A549 (cell line): ENCODE data around the gene TNNI3K. TPM values are rescaled to one million over a fixed set of nuclear protein-coding genes. Genes with fewer than 3 reads are reported as not detected.

ENCODE experiments used
- ATAC-seq, 2 experiments: fragments of 200-7000 bp in 1 of 2; fragments of >200 bp in 1 of 2; cut with Nextera tagmentation in 1 of 2; cut with Tn5 transposase in 1 of 2; 3 replicates each; pipeline versions ENCODE4 v1.8.0 to v1.9.1; 2018 to 2020; ENCODE audit warnings: mild to moderate bottlenecking in 1 of 2, moderate library complexity in 1 of 2
- CTCF ChIA-PET: fragments of 300-600 bp; sonication (Branson Sonifier 250); formaldehyde crosslinking; extraction: SDS; loops from one replicate; lab custom pipeline; 2021; ENCODE audit warnings: antibody characterized with exemption, inconsistent platforms; lab: Yijun Ruan, JAX
- POLR2A ChIA-PET: fragments of 350-600 bp; formaldehyde crosslinking; extraction: SDS; loops from one replicate; lab custom pipeline; 2021; ENCODE audit warnings: antibody characterized with exemption, inconsistent platforms; lab: Yijun Ruan, JAX
- DNase-seq, 2 experiments: peaks; one replicate each; pipeline versions ENCODE4 v3.0.0 to v3.0.0-alpha.2; 2011 to 2016; ENCODE audit warnings: low read depth in 1 of 2, low spot score in 1 of 2
- FAIRE-seq: peaks from 2 replicates; lab custom pipeline; 2011; peaks lifted over from hg19 to GRCh38; lab: Jason Lieb, UNC
- H3K27ac ChIP-seq, 2 experiments: fragments of >200 bp; sonication (Bioruptor Twin); formaldehyde crosslinking; 3 replicates each; pipeline ENCODE4 v1.5.1; 2016 to 2017
- H3K4me1 ChIP-seq: fragments of >200 bp; sonication (Bioruptor Twin); formaldehyde crosslinking; 3 replicates; pipeline ENCODE4 v1.6.1; 2016
- H3K4me2 ChIP-seq: fragments of >200 bp; sonication (Bioruptor Twin); formaldehyde crosslinking; 3 replicates; pipeline ENCODE4 v1.6.1; 2016
- H3K4me3 ChIP-seq: fragments of >200 bp; sonication (Bioruptor Twin); formaldehyde crosslinking; 3 replicates; pipeline ENCODE4 v1.5.1; 2016
- H3K9me3 ChIP-seq: fragments of >200 bp; sonication (Bioruptor Twin); formaldehyde crosslinking; 3 replicates; pipeline ENCODE4 v1.6.1; 2016
- BCL3 ChIP-seq: fragments of >200 bp; sonication (Bioruptor Twin); formaldehyde crosslinking; IDR thresholded peaks from 3 replicates; pipeline ENCODE4 v1.6.1; 2016
- BHLHE40 ChIP-seq: IDR thresholded peaks from 2 replicates; pipeline ENCODE4 v1.6.1; 2012; ENCODE audit warnings: low read depth, low read length, inconsistent platforms
- CBX8 ChIP-seq: fragments of 200-600 bp; sonication (generic); IDR thresholded peaks from 2 replicates; pipeline ENCODE4 v1.6.1; 2016
- CHD2 ChIP-seq: fragments of 150-350 bp; IDR thresholded peaks from 2 replicates; pipeline ENCODE4 v1.6.1; 2014; ENCODE audit warnings: low read length; ENCODE audit not compliant: partially characterized antibody
- CHD4 ChIP-seq: fragments of 200-600 bp; sonication (generic); IDR thresholded peaks from 2 replicates; pipeline ENCODE4 v1.6.1; 2016; ENCODE audit warnings: antibody characterized with exemption, mild to moderate bottlenecking, borderline replicate concordance
- EHF ChIP-seq: fragments of 250-450 bp; sonication (Bioruptor Pico); IDR thresholded peaks from 2 replicates; pipeline ENCODE4 v1.5.0; 2020; ENCODE audit warnings: mild to moderate bottlenecking
- EHMT2 ChIP-seq: fragments of 200-600 bp; sonication (generic); IDR thresholded peaks from 2 replicates; pipeline ENCODE4 v1.6.1; 2016; ENCODE audit warnings: antibody characterized with exemption, low read depth, mild to moderate bottlenecking, moderate library complexity
- ELK1 ChIP-seq: fragments of 150-350 bp; IDR thresholded peaks from 2 replicates; pipeline ENCODE4 v1.6.1; 2014; ENCODE audit warnings: low read depth, mild to moderate bottlenecking, low read length
- EP300 ChIP-seq, 2 experiments: fragments of >200 bp; sonication (Bioruptor Twin); formaldehyde crosslinking; IDR thresholded peaks; 2 replicates in 1 of 2; 3 replicates in 1 of 2; pipeline ENCODE4 v1.6.1; 2016 to 2017
- FOSB ChIP-seq: fragments of 250-450 bp; sonication (Bioruptor Pico); IDR thresholded peaks from 2 replicates; pipeline ENCODE4 v1.5.0; 2020; ENCODE audit warnings: mild to moderate bottlenecking, moderate library complexity
- FOSL2 ChIP-seq, 2 experiments: fragments of 450-650 bp in 1 of 2; fragments of >200 bp in 1 of 2; sonication (Bioruptor Twin) in 1 of 2; formaldehyde crosslinking; IDR thresholded peaks; 2 replicates each; pipeline versions ENCODE4 v1.5.0 to v1.6.1; 2016 to 2020; ENCODE audit warnings: mild to moderate bottlenecking in 1 of 2, moderate library complexity in 1 of 2
- GATA3 ChIP-seq: IDR thresholded peaks from 2 replicates; pipeline ENCODE4 v1.6.1; 2012; ENCODE audit warnings: borderline replicate concordance
- HDAC2 ChIP-seq: fragments of 200-600 bp; sonication (generic); IDR thresholded peaks from 2 replicates; pipeline ENCODE4 v1.6.1; 2016
- HOXA7 ChIP-seq: fragments of 250-450 bp; sonication (Bioruptor Pico); IDR thresholded peaks from 2 replicates; pipeline ENCODE4 v1.5.0; 2020; ENCODE audit warnings: mild to moderate bottlenecking, moderate library complexity
- HOXB5 ChIP-seq: fragments of 250-450 bp; sonication (Bioruptor Pico); IDR thresholded peaks from 2 replicates; pipeline ENCODE4 v1.5.0; 2020; ENCODE audit warnings: mild to moderate bottlenecking, moderate library complexity
- JUNB ChIP-seq: fragments of >200 bp; sonication (Bioruptor Twin); formaldehyde crosslinking; IDR thresholded peaks from 2 replicates; pipeline ENCODE4 v1.6.1; 2016
- KDM1A ChIP-seq: fragments of 200-600 bp; sonication (generic); IDR thresholded peaks from 2 replicates; pipeline ENCODE4 v1.6.1; 2016; ENCODE audit warnings: low read depth, mild to moderate bottlenecking
- MAFK ChIP-seq: fragments of 450-650 bp; IDR thresholded peaks from 2 replicates; pipeline ENCODE4 v1.6.1; 2014; ENCODE audit not compliant: partially characterized antibody
- MAX ChIP-seq: IDR thresholded peaks from 2 replicates; pipeline ENCODE4 v1.6.1; 2012
- MAZ ChIP-seq: fragments of 150-350 bp; IDR thresholded peaks from 2 replicates; pipeline ENCODE4 v1.6.1; 2014; ENCODE audit warnings: antibody characterized with exemption, low read depth, low read length, borderline replicate concordance
- PBX3 ChIP-seq: IDR thresholded peaks from 2 replicates; pipeline ENCODE4 v1.6.1; 2012
- POLR2AphosphoS2 ChIP-seq: conservative IDR thresholded peaks from 2 replicates; pipeline ENCODE4 v1.6.1; 2012; ENCODE audit warnings: low read length, improper control_type of control experiment, inconsistent platforms
- RAD21 ChIP-seq, 2 experiments: fragments of >200 bp in 1 of 2; sonication (Bioruptor Twin) in 1 of 2; formaldehyde crosslinking in 1 of 2; IDR thresholded peaks in 1 of 2; conservative IDR thresholded peaks in 1 of 2; 2 replicates in 1 of 2; 3 replicates in 1 of 2; pipeline ENCODE4 v1.6.1; 2012 to 2018; ENCODE audit warnings: inconsistent platforms in 1 of 2
- ZFP36 ChIP-seq: fragments of 450-650 bp; IDR thresholded peaks from 2 replicates; pipeline ENCODE4 v1.6.1; 2014; ENCODE audit warnings: borderline replicate concordance; ENCODE audit not compliant: partially characterized antibody
- WGBS: methylation state at CpG from one replicate; pipeline ENCODE4 v1.1.6; 2017; ENCODE audit errors: missing lambda C conversion rate; 5-methylcytosine and 5-hydroxymethylcytosine counted together
- polyA plus RNA-seq, 4 experiments: library from polyadenylated mRNA; depleted of rRNA in 3 of 4; stranded (reverse); fragments of >200 nt; fragmentation: RNase III in 1 of 4; extraction: RNeasy Plus Mini Kit Qiagen cat#74134 plus additional on column Dnase treatment in 1 of 4; gene quantifications; 2 replicates in 3 of 4; 3 replicates in 1 of 4; pipeline ENCODE4 v1.2.3, GENCODE V29; 2011 to 2017
- TF ChIP-seq, protein P1 (sequence below): fragments of 450-650 bp; IDR thresholded peaks from 2 replicates; pipeline ENCODE4 v1.6.1; 2014; ENCODE audit warnings: antibody characterized with exemption
- TF ChIP-seq, protein P2 (sequence below): fragments of >200 bp; sonication (Bioruptor Twin); formaldehyde crosslinking; IDR thresholded peaks from 3 replicates; pipeline ENCODE4 v1.5.1; 2016

Gene TNNI3K
- polyA plus RNA-seq, 2 of the 4 experiments (the other 2 are of a cell fraction) = 0.67 TPM; not detected in 1

GRCh38 chr1:74223453-74223852 is 11.7 kb upstream of the TNNI3K start:
- DNase-seq (no peak), ATAC-seq (no peak), FAIRE-seq (no peak)
- ChIA-PET CTCF (no interaction called here), POLR2A (no interaction called here)
- Histone ChIP-seq H3K9me3 (no peaks in the 10 kb centered on the region), H3K27ac (no peak overlapping the region), H3K4me2 (no peak overlapping the region), H3K4me1 (no peaks in the 10 kb centered on the region), H3K4me3 (no peak overlapping the region)
- WGBS = 0% methylated on average over 1 of the region's 3 CpGs
- TF ChIP-seq POLR2AphosphoS2 (no peak), JUNB (no peak), EP300 (IDR thresholded peaks at IDR 0.05) (no peak), PBX3 (no peak)
- TF ChIP-seq, protein P1, sequence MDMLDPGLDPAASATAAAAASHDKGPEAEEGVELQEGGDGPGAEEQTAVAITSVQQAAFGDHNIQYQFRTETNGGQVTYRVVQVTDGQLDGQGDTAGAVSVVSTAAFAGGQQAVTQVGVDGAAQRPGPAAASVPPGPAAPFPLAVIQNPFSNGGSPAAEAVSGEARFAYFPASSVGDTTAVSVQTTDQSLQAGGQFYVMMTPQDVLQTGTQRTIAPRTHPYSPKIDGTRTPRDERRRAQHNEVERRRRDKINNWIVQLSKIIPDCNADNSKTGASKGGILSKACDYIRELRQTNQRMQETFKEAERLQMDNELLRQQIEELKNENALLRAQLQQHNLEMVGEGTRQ = no peak

DNA sequence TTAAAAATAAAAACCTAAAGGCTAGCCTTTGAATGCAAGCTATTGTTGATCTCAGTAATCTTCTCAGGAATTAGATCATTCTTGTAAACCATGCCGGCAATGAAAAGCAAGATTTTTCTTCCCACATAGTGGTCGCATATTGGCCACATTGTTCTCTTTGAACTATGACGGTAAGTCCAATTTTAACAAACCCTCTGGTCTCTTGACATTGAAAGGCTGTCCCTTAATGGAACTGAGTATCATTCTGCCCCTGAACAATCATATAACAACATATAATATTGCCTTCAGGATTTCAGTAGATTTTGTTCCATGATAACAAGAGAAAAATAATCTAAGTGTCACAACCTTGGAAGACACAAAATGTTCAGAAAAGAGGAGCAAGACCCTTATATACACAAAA is 1.3 kb downstream of the TNNI3K start:
- no peak for FAIRE-seq

GRCh38 chr1:74237035-74237434 is 1.8 kb downstream of the TNNI3K start:
- ChIA-PET CTCF (no interaction called here), POLR2A (no interaction called here)
- no peak for FAIRE-seq

More for the DNA sequence above, 1.3 kb downstream of the TNNI3K start:
- no peak overlapping the region for H3K27ac ChIP-seq
- no peaks in the 10 kb centered on the region for H3K4me1 ChIP-seq
- no peak for TF ChIP-seq CBX8
- TF ChIP-seq, protein P2, sequence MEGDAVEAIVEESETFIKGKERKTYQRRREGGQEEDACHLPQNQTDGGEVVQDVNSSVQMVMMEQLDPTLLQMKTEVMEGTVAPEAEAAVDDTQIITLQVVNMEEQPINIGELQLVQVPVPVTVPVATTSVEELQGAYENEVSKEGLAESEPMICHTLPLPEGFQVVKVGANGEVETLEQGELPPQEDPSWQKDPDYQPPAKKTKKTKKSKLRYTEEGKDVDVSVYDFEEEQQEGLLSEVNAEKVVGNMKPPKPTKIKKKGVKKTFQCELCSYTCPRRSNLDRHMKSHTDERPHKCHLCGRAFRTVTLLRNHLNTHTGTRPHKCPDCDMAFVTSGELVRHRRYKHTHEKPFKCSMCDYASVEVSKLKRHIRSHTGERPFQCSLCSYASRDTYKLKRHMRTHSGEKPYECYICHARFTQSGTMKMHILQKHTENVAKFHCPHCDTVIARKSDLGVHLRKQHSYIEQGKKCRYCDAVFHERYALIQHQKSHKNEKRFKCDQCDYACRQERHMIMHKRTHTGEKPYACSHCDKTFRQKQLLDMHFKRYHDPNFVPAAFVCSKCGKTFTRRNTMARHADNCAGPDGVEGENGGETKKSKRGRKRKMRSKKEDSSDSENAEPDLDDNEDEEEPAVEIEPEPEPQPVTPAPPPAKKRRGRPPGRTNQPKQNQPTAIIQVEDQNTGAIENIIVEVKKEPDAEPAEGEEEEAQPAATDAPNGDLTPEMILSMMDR = no peak
- TF ChIP-seq FOSB = no peak
- TF ChIP-seq HOXA7 (CRISPR knock-in tag) = no peak
- TF ChIP-seq EHF (CRISPR knock-in tag) = no peak
- no peak overlapping the region for H3K4me3 ChIP-seq
- 96% methylated on average over 3 of the region's 3 CpGs for WGBS
- no peak for DNase-seq
- H3K9me3 ChIP-seq = no peaks in the 10 kb centered on the region
- ChIA-PET CTCF (no interaction called here), POLR2A (no interaction called here)
- no peak for ATAC-seq
- no peak overlapping the region for H3K4me2 ChIP-seq

More at GRCh38 chr1:74237035-74237434, 1.8 kb downstream of the TNNI3K start:
- Histone ChIP-seq H3K9me3 (no peaks in the 10 kb centered on the region), H3K4me3 (no peak overlapping the region), H3K4me2 (no peak overlapping the region), H3K27ac (no peak overlapping the region), H3K4me1 (no peaks in the 10 kb centered on the region)
- DNase-seq (no peak), ATAC-seq (no peak)
- 11% methylated on average over 1 of the region's 1 CpG for WGBS
- TF ChIP-seq KDM1A (no peak), ELK1 (no peak), HOXB5 (CRISPR knock-in tag) (no peak), EP300 (IDR thresholded peaks at IDR 0.05) (no peak), BCL3 (no peak), HDAC2 (no peak), MAX (no peak), ZFP36 (no peak), EHMT2 (no peak), BHLHE40 (no peak), MAZ (no peak), RAD21 (conservative IDR thresholded peaks at IDR 0.05 in 1 of 2, IDR thresholded peaks at IDR 0.05 in 1 of 2) (no peak), FOSL2 (IDR thresholded peaks at IDR 0.05) (no peak), FOSL2 (CRISPR knock-in tag; IDR thresholded peaks at IDR 0.05) (no peak), GATA3 (no peak), HOXA7 (CRISPR knock-in tag) (no peak), CHD4 (no peak), MAFK (no peak), CHD2 (no peak)
- TF ChIP-seq, protein P2 = no peak
